GM18508 (cell line): ENCODE results near the gene ASTN2.

ENCODE experiments used
- ATAC-seq: cut with Tn5 transposase; IDR thresholded peaks from one replicate; pipeline ENCODE4 v1.9.1; 2021; ENCODE audit warnings: moderate number of reproducible peaks; ENCODE audit not compliant: insufficient read depth, unreplicated experiment

Gene ASTN2

DNA sequence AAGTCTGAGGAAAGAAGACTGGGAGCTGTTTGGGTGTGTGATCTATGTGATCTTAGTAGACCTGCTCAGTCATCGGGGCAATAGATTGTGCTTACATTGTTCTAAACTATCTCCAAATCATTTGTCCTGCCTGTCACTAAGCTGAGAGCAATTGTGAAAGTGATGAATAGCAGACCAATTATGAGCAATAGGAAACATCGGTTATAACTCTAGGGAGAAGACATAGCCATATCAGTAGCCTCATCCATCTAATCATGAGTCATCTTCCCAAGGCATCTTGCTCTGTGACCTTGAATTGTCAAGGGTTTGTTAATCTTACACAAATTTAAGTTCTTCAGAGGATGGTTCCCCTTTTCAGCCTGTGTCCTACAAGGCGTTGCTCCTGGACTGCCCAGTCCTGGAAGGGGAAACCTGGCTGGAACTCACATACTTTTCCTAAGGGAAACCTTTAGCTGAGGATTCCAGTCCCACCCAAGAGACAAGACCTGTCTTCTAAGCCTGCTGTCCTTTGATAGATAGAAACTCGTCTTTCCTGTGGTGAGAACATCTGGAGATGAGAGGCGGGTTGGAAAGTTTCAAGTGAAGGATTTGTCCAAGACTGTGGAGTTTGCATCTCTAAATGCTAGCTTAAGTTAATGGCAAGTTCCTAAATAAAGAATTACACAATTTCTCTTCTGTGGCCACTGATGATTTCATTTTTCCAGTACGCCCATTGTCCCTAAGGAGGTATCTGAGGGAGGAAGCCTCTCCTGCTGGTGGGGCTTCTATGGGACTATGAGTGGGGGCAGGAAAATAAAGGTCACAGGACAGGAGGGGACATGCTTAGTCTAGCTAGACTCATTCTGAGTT, 781.6 kb downstream of the ASTN2 start:
- no peak for ATAC-seq

DNA sequence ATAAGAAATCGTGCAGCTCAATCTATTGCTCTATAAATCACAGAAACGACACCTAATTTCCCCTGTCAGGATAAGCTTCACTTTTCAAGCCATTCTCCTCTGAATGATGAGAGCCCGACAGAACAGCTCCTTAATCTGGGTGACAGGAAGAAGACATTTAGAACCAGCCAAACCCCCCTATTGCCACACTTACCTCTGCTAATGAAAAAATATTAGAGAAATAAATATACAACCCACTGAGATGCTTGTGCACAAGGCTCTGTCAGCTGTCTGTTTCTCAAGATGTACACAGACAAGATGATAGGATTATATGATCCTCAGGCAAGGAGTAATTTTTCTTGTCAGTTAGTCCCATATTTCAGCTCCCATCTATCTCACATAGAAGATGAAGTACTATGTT, 785.2 kb downstream of the ASTN2 start:
- no peak for ATAC-seq

DNA sequence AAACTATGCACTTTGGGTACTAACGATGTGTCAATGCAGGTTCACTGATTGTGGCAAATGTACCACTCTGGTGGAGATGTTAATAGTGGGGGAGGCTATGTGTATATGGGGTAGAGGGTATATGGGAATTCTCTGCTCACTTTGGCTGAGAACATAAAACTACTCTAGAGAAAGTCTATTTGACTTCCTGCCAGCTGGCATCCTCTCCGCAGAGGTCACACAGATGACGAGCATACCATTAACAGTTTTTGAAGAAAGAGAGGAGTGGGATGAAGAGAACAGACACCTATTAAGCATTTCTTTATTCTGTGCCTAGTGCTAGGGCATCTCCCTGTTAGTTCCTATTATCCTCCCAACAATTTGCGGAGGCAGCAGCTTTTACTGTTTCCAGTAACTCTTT, 786.1 kb downstream of the ASTN2 start:
- no peak for ATAC-seq

- no peak for ATAC-seq
Measured at GRCh38 chr9:116627433-116627832, 787.4 kb downstream of the ASTN2 start.

DNA sequence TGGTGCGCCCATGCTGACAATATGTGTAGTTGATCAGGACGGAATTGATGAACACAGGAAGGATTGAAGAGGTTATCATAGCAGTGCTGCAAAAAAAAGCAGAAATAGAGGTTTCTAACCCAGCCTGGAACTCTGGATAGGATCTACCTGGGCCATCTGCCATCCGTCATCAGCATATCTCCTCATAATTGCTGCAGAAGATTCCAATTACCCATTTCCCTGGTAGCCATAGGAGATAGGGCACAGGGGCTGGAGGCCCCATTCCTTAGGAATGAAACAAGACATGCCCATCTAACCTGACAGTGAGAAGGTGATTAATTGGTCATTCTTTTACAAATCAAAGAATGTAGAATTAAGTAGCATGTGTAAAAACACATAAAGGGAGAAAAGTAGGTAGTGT, 788.1 kb downstream of the ASTN2 start:
- no peak for ATAC-seq

- ATAC-seq = no peak
Measured at GRCh38 chr9:116623715-116624114, 791.1 kb downstream of the ASTN2 start.

DNA sequence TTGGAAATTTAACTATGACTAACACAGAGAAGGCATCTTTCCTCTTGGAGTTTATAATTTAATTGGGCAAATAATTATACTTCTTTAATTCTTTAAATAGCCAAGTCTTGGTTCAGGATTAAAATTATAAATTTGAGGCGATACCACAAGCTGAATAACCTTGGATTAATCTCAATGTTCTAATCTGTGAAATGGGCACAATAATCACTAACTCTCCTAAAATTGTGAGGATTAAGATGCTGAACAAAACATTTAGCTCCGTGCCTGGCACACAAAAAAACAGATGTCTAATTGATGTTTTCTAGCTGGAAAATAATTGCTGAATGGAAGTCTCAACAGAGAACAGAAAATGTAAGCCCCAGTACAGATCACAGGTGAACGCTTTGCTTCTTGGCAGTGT, 797.5 kb downstream of the ASTN2 start:
- no peak for ATAC-seq

DNA sequence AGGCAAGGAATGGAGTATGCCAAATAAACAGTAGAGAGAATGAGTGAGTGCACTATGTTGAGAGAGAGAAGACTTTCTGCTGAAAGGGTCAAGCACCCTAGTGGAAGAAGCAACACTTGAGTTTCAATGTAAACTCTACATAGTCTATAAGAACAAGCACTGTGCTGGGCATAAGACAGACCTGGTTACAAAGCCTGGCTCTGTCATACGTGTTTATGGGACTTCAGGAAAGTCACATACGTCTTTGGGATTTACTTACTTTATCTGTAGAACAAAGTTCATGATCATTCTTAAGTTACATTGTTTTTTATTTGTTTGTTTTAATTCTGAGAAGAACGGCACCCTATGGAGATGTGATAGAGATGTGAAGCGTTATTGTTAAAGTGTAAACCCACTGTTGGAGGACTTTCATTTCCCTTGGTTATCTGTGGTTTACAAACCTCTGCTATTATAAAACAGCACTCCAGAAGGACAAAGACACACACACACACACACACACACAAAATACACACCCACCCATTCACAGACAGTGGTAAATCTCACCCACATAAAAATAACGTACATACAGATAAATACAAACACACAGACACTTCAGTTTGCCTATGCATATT, 798.4 kb downstream of the ASTN2 start:
- no peak for ATAC-seq

GRCh38 chr9:116608064-116608463, 806.8 kb downstream of the ASTN2 start:
- no peak for ATAC-seq

DNA sequence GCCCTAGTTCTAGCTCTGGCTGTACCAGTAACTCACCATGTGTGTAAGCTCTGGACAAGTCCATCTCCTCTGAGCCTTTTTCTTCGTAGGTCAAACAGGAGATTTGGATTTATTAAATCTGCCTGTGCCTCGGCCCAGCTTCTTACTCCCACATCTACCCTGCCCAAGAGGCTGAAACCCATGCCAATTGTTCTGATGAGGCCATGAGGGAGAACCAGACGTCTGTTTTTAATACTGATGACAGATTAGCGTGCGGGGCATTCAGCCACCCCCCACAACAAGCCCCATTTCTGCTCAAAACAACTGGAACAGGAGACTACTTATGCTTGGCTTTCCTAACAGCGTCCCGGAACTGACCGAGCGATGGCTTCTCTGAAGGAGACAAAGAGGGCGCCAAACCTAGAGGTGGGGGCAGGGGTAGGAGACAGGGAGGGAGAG, 808.9 kb downstream of the ASTN2 start:
- no peak for ATAC-seq

- ATAC-seq = no peak
Measured at GRCh38 chr9:116605060-116605459, 809.8 kb downstream of the ASTN2 start.

- ATAC-seq = no peak
Measured at GRCh38 chr9:116604251-116604650, 810.6 kb downstream of the ASTN2 start.

DNA sequence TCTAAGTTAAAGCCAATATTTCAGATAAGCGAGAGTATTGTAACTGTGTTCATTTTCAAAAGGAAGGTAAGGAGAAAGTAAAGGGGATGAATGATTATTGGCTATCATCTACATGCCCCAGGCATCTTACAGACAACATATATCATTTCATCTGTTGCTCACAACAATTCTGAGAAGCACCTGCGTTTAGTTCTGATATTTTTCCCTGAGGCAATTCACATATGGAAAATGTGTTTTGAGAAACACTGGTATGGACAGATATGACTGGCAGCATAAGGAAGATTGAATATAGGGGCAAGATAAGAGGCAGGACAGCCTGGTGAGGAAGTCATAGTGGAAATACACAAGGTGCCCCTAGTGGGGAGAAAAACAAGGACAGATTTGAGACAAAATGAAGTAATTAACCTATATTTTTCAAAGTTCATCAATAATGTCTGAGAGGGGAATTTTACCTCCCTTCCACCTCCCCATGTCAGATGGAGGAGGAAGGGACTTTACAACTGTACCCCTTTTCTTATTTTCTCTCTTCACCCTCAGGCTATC, 815.4 kb downstream of the ASTN2 start:
- no peak for ATAC-seq

- no peak for ATAC-seq
Measured at GRCh38 chr9:116596646-116597045, 818.2 kb downstream of the ASTN2 start.

DNA sequence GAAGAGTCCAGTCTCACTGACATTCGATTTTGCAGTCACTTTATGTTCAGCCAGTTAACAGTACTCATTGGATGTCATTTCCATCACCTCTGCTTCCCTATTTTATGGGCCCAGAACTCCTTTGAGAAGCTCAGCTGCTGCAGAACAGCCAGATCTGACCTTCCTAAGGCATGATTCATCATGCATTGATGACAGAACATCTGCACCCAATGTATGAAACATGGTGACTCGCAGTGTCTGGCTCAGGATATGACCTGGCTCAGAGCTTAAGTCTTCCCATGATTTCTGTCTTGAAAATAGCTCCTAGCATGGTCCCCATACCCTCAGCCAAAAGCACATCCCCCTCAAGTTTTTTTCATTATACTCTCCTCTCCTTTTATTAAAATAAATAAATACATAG, 820.3 kb downstream of the ASTN2 start:
- no peak for ATAC-seq

GRCh38 chr9:116592970-116593369, 821.9 kb downstream of the ASTN2 start:
- ATAC-seq = no peak

DNA sequence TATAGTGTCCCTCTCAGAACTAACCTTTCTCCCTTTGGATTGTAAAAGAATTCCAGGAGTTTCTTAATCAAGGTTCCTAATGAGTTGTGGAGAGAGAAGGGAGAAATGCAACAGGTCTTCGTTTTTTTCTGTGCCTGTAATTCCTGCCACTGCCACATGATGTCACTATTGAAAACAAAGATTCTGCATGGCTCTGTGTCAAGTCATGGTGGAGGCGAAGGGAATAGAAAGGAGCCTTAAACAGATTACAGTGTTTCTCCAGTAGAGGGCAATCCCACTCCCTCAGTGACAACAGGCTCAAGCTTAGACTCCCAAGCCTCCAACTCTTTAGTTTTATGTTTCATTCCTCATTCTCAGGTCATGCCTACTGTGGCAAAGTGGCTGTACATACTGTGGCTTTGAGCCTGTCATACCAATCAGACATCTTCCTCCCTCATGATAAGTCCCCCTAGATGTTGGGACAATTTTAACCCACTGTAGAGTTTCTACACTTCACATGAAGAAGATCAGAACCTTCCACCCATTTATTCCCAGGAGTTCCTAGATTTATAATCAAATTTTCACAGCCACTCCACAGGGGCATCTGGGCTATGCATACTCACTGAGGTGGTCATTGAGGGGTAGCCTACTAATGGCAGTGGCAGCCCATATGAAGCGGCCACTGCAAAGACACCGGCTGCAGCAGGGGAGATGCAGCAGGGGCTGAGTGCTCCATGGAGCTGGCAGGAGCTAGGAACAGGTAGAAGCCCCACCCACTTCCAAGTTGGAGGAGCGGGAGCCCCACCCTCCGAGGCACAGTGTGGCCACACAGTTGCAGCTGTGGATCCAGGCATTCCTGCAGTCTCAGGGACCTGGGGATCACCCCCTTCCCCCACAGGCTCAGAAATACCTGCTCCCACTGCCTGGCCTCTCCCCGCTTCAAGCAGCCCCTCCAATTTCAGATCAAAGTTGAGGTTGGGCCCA, 825.2 kb downstream of the ASTN2 start:
- ATAC-seq = no peak

DNA sequence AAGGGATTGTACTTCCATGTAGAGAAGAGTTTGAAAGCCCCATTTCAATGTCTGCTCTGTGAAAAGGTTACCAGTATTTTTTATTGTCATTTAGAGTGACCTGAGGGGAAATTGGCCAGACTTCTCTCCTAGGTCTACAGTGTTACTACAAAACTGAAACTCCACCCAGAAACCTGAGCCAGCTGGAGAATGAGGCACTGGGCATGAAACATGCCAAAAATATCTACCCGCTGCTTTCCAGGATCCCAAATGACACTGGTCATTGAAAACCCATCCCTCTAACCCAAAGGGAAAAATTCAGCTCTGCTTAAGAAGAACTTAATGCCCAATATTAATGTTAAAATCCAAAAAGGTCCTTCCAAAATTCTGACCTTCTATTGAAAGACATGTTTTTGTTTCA, 826.9 kb downstream of the ASTN2 start:
- no peak for ATAC-seq

DNA sequence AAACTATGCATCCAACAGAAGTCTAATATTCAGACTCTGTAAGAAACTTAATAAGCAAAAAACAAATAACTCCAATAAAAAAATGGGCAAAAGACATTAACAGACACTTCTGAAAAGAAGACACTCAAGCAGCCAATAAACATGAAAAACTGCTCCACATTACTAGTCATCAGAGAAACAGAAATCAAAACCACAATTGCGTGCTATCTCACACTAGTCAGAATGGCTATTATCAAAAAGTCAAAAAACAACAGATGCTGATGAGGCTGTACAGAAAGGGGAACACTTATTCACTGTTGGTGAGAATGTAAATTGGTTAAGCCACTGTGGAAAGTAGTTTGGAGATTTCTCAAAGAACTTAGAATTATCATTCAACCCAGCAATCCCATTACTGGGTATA, 829.0 kb downstream of the ASTN2 start:
- no peak for ATAC-seq

- ATAC-seq = no peak
Measured at GRCh38 chr9:116585204-116585603, 829.7 kb downstream of the ASTN2 start.

DNA sequence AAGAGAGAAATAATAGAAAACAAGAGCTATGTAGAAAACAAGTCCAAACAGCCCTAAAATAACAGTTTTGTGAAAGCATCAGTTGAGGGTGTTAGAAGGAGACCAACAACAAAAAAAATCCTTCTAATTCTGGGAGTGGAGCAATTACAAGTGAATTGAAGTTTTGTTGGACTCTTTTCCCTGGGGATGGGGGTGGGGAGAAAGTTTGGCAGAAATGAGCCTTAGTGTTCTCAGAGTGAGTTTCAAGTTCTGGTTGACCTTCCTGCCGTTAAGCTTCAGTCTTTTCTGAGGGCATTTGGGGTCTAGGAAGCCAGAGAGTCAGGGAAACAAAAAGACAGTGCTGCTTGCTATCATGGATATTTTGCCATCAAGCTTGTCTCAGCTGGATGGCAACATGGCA, 834.0 kb downstream of the ASTN2 start:
- ATAC-seq = no peak
